H1 (cell line): Measurements from ENCODE around the gene C3orf20. TPM values are rescaled to one million over a fixed set of nuclear protein-coding genes. Genes with fewer than 3 reads are reported as not detected.

ENCODE experiments used
- ATF2 ChIP-seq: IDR thresholded peaks from 2 replicates; pipeline ENCODE4 v1.6.1; 2012; ENCODE audit warnings: low read length, inconsistent platforms
- ATF3 ChIP-seq: IDR thresholded peaks from 2 replicates; pipeline ENCODE4 v1.6.1; 2011; ENCODE audit warnings: low read depth, mild to moderate bottlenecking, low read length; ENCODE audit not compliant: insufficient read depth
- BACH1 ChIP-seq: IDR thresholded peaks from 2 replicates; pipeline ENCODE4 v1.6.1; 2012; ENCODE audit warnings: low read length, improper control_type of control experiment
- CBX8 ChIP-seq: fragments of 300-800, 300-1000 bp; sonication (generic); IDR thresholded peaks from 2 replicates; pipeline ENCODE4 v1.7.1; 2016; ENCODE audit warnings: low read depth, low read length, borderline replicate concordance
- CEBPB ChIP-seq: IDR thresholded peaks from 2 replicates; pipeline ENCODE4 v1.6.1; 2012; ENCODE audit warnings: low read depth, low read length
- CTBP2 ChIP-seq: IDR thresholded peaks from 2 replicates; pipeline ENCODE4 v1.7.0; 2011; ENCODE audit warnings: borderline replicate concordance, mild to moderate bottlenecking, moderate library complexity, mixed read lengths, low read length; ENCODE audit not compliant: insufficient read depth, insufficient read length
- FOSL1 ChIP-seq: IDR thresholded peaks from 2 replicates; pipeline ENCODE4 v1.6.1; 2011; ENCODE audit warnings: mild to moderate bottlenecking, low read depth, low read length, moderate library complexity; ENCODE audit not compliant: insufficient read depth
- HDAC6 ChIP-seq: IDR thresholded peaks from one replicate; pipeline ENCODE4 v1.7.1; 2012; ENCODE audit warnings: low read depth, mild to moderate bottlenecking, inconsistent platforms, low read length, moderate library complexity
- KDM1A ChIP-seq: fragments of 200-600, 300-600 bp; sonication (generic); IDR thresholded peaks from 2 replicates; pipeline ENCODE4 v1.7.1; 2016; ENCODE audit warnings: mild to moderate bottlenecking, low read length, borderline replicate concordance
- KDM4A ChIP-seq: IDR thresholded peaks from one replicate; pipeline ENCODE4 v1.7.1; 2012; ENCODE audit warnings: low read depth, mild to moderate bottlenecking, moderate library complexity, low read length, inconsistent platforms; ENCODE audit not compliant: severe bottlenecking
- MAFK ChIP-seq: IDR thresholded peaks from 2 replicates; pipeline ENCODE4 v1.6.1; 2012; ENCODE audit warnings: low read depth, mild to moderate bottlenecking, improper control_type of control experiment, low read length
- RBBP5 ChIP-seq: IDR thresholded peaks from 2 replicates; pipeline ENCODE4 v1.7.1; 2012; ENCODE audit warnings: low read depth, mild to moderate bottlenecking, inconsistent platforms, low read length, moderate library complexity, borderline replicate concordance
- RXRA ChIP-seq: IDR thresholded peaks from 2 replicates; pipeline ENCODE4 v1.6.1; 2011; ENCODE audit warnings: low read depth, mild to moderate bottlenecking, low read length, moderate library complexity; ENCODE audit not compliant: insufficient read depth
- SIN3A ChIP-seq, 2 experiments: IDR thresholded peaks in 1 of 2; conservative IDR thresholded peaks in 1 of 2; 2 replicates each; pipeline ENCODE4 v1.6.1; 2011 to 2012; ENCODE audit warnings: low read length in 2 of 2, improper control_type of control experiment in 1 of 2, low read depth in 1 of 2, mild to moderate bottlenecking in 1 of 2
- SIRT6 ChIP-seq: IDR thresholded peaks from one replicate; pipeline ENCODE4 v1.7.1; 2012; ENCODE audit warnings: low read length, inconsistent platforms
- USF2 ChIP-seq: IDR thresholded peaks from 2 replicates; pipeline ENCODE4 v1.6.1; 2011; ENCODE audit warnings: low read length, improper control_type of control experiment
- polyA plus RNA-seq, 7 experiments: library from polyadenylated mRNA; depleted of rRNA in 3 of 7; stranded (reverse) in 5 of 7; unstranded in 2 of 7; fragments of >200 nt in 5 of 7; fragments of 200-250 nt in 2 of 7; gene quantifications; 1 replicate in 5 of 7; 2 replicates in 1 of 7; 4 replicates in 1 of 7; pipeline versions ENCODE4 v1.2.1 to v1.2.3, GENCODE V29; 2011 to 2013; ENCODE audit warnings: missing spikeins in 2 of 7, mixed read lengths in 2 of 7
- total RNA-seq: library from RNA; stranded (reverse); fragmentation: NEBNext Ultra II Directional; extraction: Animal tissue kit (Norgen Biotek cat#: 25700); gene quantifications from 2 replicates; pipeline ENCODE4 v1.2.1, GENCODE V29; 2021

C3orf20 gene
- total and polyA plus RNA-seq, 2 of the 8 experiments (the other 6 are each of a cell fraction or from before 2014, with no cell fraction given): not detected

- TF ChIP-seq RXRA: 0 out of 2 replicates have a peak, but pooled peaks have one; percentile 69
- no peak for TF ChIP-seq FOSL1
- TF ChIP-seq SIRT6: no peak
- TF ChIP-seq CTBP2: no peak
- peak; percentile 75; the same call in 1 of the 2 replicates for TF ChIP-seq ATF2
- TF ChIP-seq ATF3: peak; percentile 91
- TF ChIP-seq CBX8: no peak
- 0 out of 2 replicates have a peak, but pooled peaks have one; percentile 12 for TF ChIP-seq BACH1
- peak in 1 of 2 experiments; percentile 84; a peak in 2 of 4 replicates for TF ChIP-seq SIN3A (conservative IDR thresholded peaks at IDR 0.05 in 1 of 2, IDR thresholded peaks at IDR 0.05 in 1 of 2; ENCODE audit: low read depth in 1 of 2, low read length in 2 of 2)
- no peak for TF ChIP-seq USF2
- no peak for TF ChIP-seq KDM1A
- TF ChIP-seq CEBPB: peak; percentile 31; the same call in 1 of the 2 replicates
- no peak for TF ChIP-seq MAFK
- no peak for TF ChIP-seq HDAC6
- peak; percentile 95 for TF ChIP-seq KDM4A
- TF ChIP-seq RBBP5: peak; percentile 66; the same call in 1 of the 2 replicates
These were observed 23.3 kb upstream of the C3orf20 start, which contains the start of gene CCDC174 (continued) for GRCh38 chr3:14651440-14652251.
